22Rv1 (cell line): Measurements from ENCODE around the gene MGST2.

Experiments used
- ZFX ChIP-seq: fragments of 450-650 bp; IDR thresholded peaks from 2 replicates; pipeline ENCODE4 v1.6.1; 2017; ENCODE audit warnings: antibody characterized with exemption, borderline replicate concordance
- TF ChIP-seq, protein P1 (sequence below): fragments of 450-650 bp; IDR thresholded peaks from 2 replicates; pipeline ENCODE4 v1.5.1; 2017; ENCODE audit warnings: mild to moderate bottlenecking

DNA sequence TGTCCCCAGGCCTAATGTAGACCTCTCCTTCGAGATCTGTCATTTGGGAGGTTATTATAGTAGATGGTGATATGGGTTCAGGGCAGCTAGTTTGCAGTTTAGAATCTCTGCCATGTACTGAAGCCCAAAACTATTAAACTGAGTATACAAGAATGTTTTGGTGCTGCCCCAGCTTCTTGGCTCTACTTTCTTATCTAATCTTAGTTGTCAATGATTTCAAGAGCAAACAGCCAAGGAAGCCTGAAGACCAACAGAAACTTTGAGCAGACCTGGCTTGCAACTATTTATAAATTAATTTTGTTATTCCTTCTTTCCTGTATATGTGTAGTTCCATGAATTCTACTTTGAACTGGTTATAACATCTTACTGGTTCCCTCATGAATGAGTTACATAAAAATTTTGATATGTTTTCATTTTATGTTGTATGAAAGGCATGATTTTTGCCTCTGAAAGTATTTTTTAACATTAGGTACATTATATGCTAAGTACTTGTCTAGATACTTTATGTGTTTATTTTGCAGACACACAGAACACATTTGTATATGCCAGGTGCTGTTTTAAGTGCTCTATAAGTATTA is 2.0 kb upstream of the MGST2 start:
- TF ChIP-seq, protein P1, sequence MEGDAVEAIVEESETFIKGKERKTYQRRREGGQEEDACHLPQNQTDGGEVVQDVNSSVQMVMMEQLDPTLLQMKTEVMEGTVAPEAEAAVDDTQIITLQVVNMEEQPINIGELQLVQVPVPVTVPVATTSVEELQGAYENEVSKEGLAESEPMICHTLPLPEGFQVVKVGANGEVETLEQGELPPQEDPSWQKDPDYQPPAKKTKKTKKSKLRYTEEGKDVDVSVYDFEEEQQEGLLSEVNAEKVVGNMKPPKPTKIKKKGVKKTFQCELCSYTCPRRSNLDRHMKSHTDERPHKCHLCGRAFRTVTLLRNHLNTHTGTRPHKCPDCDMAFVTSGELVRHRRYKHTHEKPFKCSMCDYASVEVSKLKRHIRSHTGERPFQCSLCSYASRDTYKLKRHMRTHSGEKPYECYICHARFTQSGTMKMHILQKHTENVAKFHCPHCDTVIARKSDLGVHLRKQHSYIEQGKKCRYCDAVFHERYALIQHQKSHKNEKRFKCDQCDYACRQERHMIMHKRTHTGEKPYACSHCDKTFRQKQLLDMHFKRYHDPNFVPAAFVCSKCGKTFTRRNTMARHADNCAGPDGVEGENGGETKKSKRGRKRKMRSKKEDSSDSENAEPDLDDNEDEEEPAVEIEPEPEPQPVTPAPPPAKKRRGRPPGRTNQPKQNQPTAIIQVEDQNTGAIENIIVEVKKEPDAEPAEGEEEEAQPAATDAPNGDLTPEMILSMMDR = no peak
- TF ChIP-seq ZFX = no peak
